Stimulated activated CD4-positive, alpha-beta T cell treated with anti-CD3 and anti-CD28 coated beads, TNF-alpha, amount 100 ng/mL, for 1 hour (primary cell): ENCODE results near the gene SELENOW.

Experiments used
- DNase-seq, 3 donors: peaks; one replicate each; pipeline ENCODE4 v3.0.0-alpha.2; 2020; ENCODE audit warnings: low read depth in 3 of 3, low spot score in 1 of 3

Gene SELENOW

DNA sequence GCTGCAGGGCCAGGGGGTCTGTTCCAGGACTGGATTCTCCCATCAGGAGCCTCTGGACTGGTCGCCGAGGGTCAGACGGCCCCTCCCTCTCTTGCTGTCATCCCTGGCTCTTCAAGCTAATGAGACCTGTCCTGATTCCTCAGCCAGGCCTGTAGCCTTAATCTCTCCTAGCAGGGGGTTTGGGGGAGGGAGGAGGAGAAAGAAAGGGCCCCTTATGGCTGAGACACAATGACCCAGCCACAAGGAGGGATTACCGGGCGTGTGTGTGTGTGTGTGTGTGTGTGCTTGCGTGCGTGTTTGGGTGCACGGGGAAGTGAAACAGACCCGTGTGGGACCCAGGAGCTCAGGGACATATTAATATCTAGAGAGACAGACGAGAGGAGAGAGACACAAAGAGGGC, 41.4 kb downstream of the SELENOW start:
- no peak for DNase-seq

DNA sequence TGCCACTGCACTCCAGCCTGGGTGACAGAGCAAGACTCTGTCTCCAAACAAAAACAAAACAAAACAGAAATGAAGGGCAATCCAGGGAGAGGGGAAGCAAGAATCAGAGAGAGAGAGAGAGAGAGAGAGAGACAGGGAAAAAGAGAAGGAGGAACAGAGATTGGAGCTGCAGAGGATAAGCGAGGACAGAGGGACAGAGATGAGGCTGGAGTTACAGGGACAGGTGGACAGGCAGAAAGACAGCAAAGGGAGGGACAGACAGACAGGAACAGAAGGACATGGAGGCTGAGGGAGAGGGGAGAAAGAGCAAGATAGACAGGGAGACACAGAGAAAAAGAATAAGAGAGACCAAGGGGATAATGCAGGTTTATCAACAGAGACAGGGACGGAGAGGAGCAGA, 41.9 kb downstream of the SELENOW start:
- no peak for DNase-seq

GRCh38 chr19:47821460-47822020, 43.0 kb downstream of the SELENOW start, which contains the start of gene CRX:
Gene CRX, plus strand, starts transcription at chr19:47821937. Its CDS starts 12,507 bp downstream, at chr19:47834444.
- DNase-seq: no peak

DNA sequence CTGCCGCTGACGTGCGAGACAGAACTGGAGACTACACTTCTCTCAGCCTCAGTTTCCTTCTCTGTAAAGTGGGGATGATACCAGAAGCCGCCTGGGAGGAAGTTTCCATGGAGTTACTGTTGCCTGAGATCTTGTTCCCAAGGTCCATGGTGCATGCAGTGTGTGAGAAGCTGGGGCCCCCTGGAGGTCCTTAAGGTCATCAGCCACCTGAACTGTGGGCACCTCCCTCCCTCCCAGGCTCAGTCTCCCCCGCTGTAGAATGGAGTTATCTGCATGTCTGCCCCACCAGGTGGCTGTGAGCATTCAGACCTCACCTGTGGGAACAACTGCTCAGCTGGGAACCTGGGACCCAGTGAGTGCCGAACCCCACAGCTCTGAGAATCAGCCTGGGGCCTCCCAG, 45.9 kb downstream of the SELENOW start:
- no peak for DNase-seq

DNA sequence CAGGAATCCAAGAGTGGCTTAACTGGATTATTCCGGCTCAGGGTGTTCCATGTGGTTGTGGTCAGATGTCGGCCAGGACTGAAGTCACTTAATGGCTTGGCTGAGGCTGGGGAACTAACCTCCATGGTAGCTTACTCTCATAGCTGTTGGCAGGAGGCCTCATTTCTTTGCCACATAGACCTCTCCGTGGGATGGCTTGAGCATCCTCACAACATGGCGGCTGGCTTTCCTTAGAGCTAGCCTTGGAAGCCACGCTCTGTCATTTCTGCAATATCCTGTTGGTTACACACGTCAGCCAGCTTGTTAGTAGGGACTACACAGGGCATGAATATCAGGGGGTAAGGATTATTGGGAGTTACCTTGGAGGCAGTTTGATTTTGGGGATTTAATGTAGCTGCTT, 48.3 kb downstream of the SELENOW start:
- DNase-seq: no peak

DNA sequence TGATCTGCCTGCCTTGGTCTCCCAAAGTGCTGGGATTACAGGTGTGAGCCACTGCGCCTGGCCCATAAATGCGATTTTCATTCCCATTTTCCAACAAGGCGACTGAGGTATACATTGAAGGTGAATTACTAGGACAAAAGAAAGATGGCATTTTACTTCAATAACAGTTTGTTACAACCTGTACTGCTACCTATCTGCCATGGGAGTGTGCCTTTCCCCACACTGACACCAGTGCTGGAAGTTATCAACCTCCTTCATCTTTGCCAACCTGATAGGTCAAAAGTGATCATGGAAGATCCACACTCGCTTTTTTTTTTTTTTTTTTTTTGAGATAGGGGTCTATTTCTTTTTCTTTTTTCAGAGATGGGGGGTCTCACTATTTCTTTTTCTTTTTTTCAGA, 54.2 kb downstream of the SELENOW start:
- no peak for DNase-seq
